PC-9 (cell line): Measurements from ENCODE around the gene PIR.

Source experiments
- EZH2 ChIP-seq: fragments of 200-600 bp; sonication (generic); IDR thresholded peaks from 2 replicates; pipeline ENCODE4 v1.8.0; 2017; ENCODE audit warnings: antibody characterized with exemption, low read depth
- TF ChIP-seq, protein P1 (sequence below): fragments of 200-600 bp; sonication (generic); conservative IDR thresholded peaks from 2 replicates; pipeline ENCODE4 v1.6.1; 2017; ENCODE audit warnings: mixed run types, antibody characterized with exemption, mild to moderate bottlenecking, moderate library complexity

DNA sequence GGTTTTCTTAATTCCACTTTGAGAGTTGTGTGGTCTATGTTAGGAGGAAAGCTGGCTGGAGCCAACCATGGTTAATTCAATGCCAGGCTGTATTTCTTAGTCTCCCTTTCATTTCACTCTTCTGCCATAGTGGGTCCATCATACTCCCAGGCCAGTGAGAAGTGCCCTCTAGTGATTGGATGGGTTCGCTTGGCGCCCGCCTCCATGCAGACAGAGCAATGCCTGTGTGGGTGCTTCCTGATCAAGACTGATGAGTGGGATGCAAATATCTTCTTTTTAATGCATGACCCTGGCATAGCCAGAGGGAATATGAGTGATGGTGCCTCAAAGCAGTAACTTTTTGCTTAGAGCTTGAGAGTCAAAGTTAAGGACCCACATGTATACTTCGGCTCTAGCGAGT lies 13.9 kb upstream of the PIR start:
- no peak for TF ChIP-seq EZH2
- TF ChIP-seq, protein P1, sequence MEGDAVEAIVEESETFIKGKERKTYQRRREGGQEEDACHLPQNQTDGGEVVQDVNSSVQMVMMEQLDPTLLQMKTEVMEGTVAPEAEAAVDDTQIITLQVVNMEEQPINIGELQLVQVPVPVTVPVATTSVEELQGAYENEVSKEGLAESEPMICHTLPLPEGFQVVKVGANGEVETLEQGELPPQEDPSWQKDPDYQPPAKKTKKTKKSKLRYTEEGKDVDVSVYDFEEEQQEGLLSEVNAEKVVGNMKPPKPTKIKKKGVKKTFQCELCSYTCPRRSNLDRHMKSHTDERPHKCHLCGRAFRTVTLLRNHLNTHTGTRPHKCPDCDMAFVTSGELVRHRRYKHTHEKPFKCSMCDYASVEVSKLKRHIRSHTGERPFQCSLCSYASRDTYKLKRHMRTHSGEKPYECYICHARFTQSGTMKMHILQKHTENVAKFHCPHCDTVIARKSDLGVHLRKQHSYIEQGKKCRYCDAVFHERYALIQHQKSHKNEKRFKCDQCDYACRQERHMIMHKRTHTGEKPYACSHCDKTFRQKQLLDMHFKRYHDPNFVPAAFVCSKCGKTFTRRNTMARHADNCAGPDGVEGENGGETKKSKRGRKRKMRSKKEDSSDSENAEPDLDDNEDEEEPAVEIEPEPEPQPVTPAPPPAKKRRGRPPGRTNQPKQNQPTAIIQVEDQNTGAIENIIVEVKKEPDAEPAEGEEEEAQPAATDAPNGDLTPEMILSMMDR, result no peak
